HUES6 (cell line): Measurements from ENCODE around the gene NBAS.

ENCODE experiments used
- H3K27ac ChIP-seq: 2 replicates; pipeline ENCODE4 v1.7.0; 2013; ENCODE audit warnings: low read depth, mild to moderate bottlenecking, low read length, inconsistent platforms
- H3K27me3 ChIP-seq: 2 replicates; pipeline ENCODE4 v1.6.1; 2013; ENCODE audit warnings: low read length; ENCODE audit not compliant: control insufficient read depth, insufficient read depth
- H3K36me3 ChIP-seq: 2 replicates; pipeline ENCODE4 v1.6.1; 2013; ENCODE audit warnings: low read length; ENCODE audit not compliant: control insufficient read depth, insufficient read depth
- H3K4me1 ChIP-seq: 2 replicates; pipeline ENCODE4 v1.6.1; 2013; ENCODE audit warnings: low read length; ENCODE audit not compliant: control insufficient read depth, insufficient read depth
- H3K4me3 ChIP-seq: 2 replicates; pipeline ENCODE4 v1.5.1; 2013; ENCODE audit warnings: low read depth, low read length
- H3K9ac ChIP-seq: one replicate; pipeline ENCODE4 v1.6.1; 2013; ENCODE audit warnings: mild to moderate bottlenecking, low read length
- H3K9me3 ChIP-seq: 2 replicates; pipeline ENCODE4 v1.6.1; 2013; ENCODE audit warnings: low read depth, low read length; ENCODE audit not compliant: control insufficient read depth, insufficient read depth

NBAS gene

GRCh38 chr2:15560988-15561573, at the start of gene NBAS:
NBAS (minus strand) TSS chr2:15561334; CDS start chr2:15561304, 30 bp downstream.
- H3K36me3 ChIP-seq = no peaks in the 10 kb centered on the region
- H3K4me3 ChIP-seq = peak within 1 kb of the TSS; percentile 98
- no peaks in the 10 kb centered on the region for H3K9me3 ChIP-seq
- peak within 1 kb of the TSS; percentile 83 for H3K9ac ChIP-seq
- H3K27me3 ChIP-seq = no peaks in the 10 kb centered on the region
- H3K4me1 ChIP-seq = peaks cover 7% of the 10 kb centered on the region; the same call in 1 of the 2 replicates
- H3K27ac ChIP-seq = no peak within 1 kb of the TSS

GRCh38 chr2:15610430-15610952, 49.4 kb upstream of the NBAS start:
- Histone ChIP-seq H3K4me1 (no peaks in the 10 kb centered on the region), H3K36me3 (peaks cover 76% of the 10 kb centered on the region), H3K4me3 (no peak overlapping the region), H3K9ac (no peak overlapping the region), H3K27ac (no peak overlapping the region), H3K27me3 (no peaks in the 10 kb centered on the region), H3K9me3 (no peaks in the 10 kb centered on the region)

GRCh38 chr2:15609341-15610042, 48.4 kb upstream of the NBAS start:
- Histone ChIP-seq H3K9me3 (no peaks in the 10 kb centered on the region), H3K4me3 (no peak overlapping the region), H3K27me3 (no peaks in the 10 kb centered on the region), H3K4me1 (no peaks in the 10 kb centered on the region), H3K9ac (no peak overlapping the region), H3K27ac (no peak overlapping the region), H3K36me3 (peaks cover 78% of the 10 kb centered on the region)

GRCh38 chr2:15608392-15608761, 47.2 kb upstream of the NBAS start:
- Histone ChIP-seq H3K9me3 (no peaks in the 10 kb centered on the region), H3K4me1 (no peaks in the 10 kb centered on the region), H3K36me3 (peaks cover 78% of the 10 kb centered on the region), H3K4me3 (no peak overlapping the region), H3K9ac (no peak overlapping the region), H3K27ac (no peak overlapping the region), H3K27me3 (no peaks in the 10 kb centered on the region)

- Histone ChIP-seq H3K27me3 (no peaks in the 10 kb centered on the region), H3K9ac (no peak overlapping the region), H3K27ac (no peak overlapping the region), H3K4me3 (no peak overlapping the region), H3K9me3 (no peaks in the 10 kb centered on the region), H3K36me3 (peaks cover 78% of the 10 kb centered on the region), H3K4me1 (no peaks in the 10 kb centered on the region)
Measured at GRCh38 chr2:15607709-15608391, 46.7 kb upstream of the NBAS start.

GRCh38 chr2:15606481-15607441, 45.6 kb upstream of the NBAS start:
- H3K36me3 ChIP-seq = peaks cover 88% of the 10 kb centered on the region
- H3K27ac ChIP-seq = no peak overlapping the region
- H3K9me3 ChIP-seq = no peaks in the 10 kb centered on the region
- no peak overlapping the region for H3K9ac ChIP-seq
- no peak overlapping the region for H3K4me3 ChIP-seq
- no peaks in the 10 kb centered on the region for H3K27me3 ChIP-seq
- H3K4me1 ChIP-seq = no peaks in the 10 kb centered on the region

GRCh38 chr2:15605721-15606120, 44.6 kb upstream of the NBAS start:
- H3K36me3 ChIP-seq = peaks cover 99% of the 10 kb centered on the region
- no peak overlapping the region for H3K9ac ChIP-seq
- H3K27ac ChIP-seq = no peak overlapping the region
- H3K27me3 ChIP-seq = no peaks in the 10 kb centered on the region
- H3K4me1 ChIP-seq = no peaks in the 10 kb centered on the region
- no peaks in the 10 kb centered on the region for H3K9me3 ChIP-seq
- H3K4me3 ChIP-seq = no peak overlapping the region

- no peaks in the 10 kb centered on the region for H3K4me1 ChIP-seq
- no peak overlapping the region for H3K27ac ChIP-seq
- H3K9me3 ChIP-seq = no peaks in the 10 kb centered on the region
- peaks cover 96% of the 10 kb centered on the region for H3K36me3 ChIP-seq
- H3K27me3 ChIP-seq = no peaks in the 10 kb centered on the region
- no peak overlapping the region for H3K4me3 ChIP-seq
- no peak overlapping the region for H3K9ac ChIP-seq
Measured at GRCh38 chr2:15603948-15604347, 42.8 kb upstream of the NBAS start.

GRCh38 chr2:15603044-15603765, 42.1 kb upstream of the NBAS start:
- Histone ChIP-seq H3K4me1 (no peaks in the 10 kb centered on the region), H3K36me3 (peaks cover 97% of the 10 kb centered on the region), H3K4me3 (no peak overlapping the region), H3K9me3 (no peaks in the 10 kb centered on the region), H3K27me3 (no peaks in the 10 kb centered on the region), H3K9ac (no peak overlapping the region), H3K27ac (no peak overlapping the region)

- Histone ChIP-seq H3K9me3 (no peaks in the 10 kb centered on the region), H3K4me3 (no peak overlapping the region), H3K9ac (no peak overlapping the region), H3K27me3 (no peaks in the 10 kb centered on the region), H3K27ac (no peak overlapping the region), H3K36me3 (peaks cover 97% of the 10 kb centered on the region), H3K4me1 (no peaks in the 10 kb centered on the region)
Measured at GRCh38 chr2:15602393-15602792, 41.3 kb upstream of the NBAS start.
